HG03103 (cell line): ENCODE measurements around the gene PARP1.
"Not testable (repeated sequence)": the region's sequence is repeated elsewhere in the genome, so short reads cannot be mapped to it uniquely, and the experiment has no call there.

ENCODE experiments used
- ATAC-seq: cut with Tn5 transposase; IDR thresholded peaks from one replicate; pipeline ENCODE4 v1.9.1; 2021; ENCODE audit warnings: low read depth; ENCODE audit not compliant: unreplicated experiment

The PARP1 gene

DNA sequence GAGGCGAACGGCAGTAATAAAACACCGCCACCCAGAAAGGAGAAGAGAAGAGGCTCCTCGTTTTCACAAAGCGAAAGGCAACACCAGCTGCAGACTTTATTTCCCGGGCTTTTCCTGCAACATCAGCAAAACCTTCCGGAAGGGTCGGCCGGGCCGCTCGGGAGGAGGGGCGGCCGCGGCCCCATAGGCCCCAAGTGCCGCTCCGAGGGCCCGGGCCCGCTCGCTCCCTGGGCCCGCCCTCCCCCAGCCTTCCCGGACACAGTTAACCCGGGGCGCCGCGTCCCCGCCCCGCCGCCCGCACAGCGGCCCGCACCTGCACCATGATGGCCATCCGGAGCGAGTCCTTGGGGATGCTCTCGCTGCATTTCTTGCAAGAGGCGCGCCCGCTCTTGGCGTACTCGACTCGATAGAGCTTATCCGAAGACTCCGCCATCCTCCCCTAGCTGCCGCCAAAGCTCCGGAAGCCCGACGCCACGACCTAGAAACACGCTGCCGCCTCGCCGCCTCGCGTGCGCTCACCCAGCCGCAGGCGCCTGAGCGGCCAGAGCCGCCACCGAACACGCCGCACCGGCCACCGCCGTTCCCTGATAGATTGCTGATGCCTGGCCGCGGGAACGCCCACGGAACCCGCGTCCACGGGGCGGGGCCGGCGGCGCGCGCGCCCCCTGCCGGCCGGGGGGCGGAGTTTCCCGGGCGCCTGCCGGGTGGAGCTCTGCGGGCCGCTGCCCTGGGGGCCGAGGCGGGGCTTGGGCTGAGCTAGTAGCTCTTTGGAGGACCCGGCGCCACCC lies at the start of gene PARP1:
TSS of gene PARP1 (minus strand) at position 597 of the 788 bp plus-strand sequence. CDS start at position 433, 164 bp downstream.
- ATAC-seq = peak; percentile 62

- ATAC-seq = no peak
Observed at GRCh38 chr1:226457307-226457712, 49.4 kb upstream of the PARP1 start.

GRCh38 chr1:226455843-226456242 lies 48.0 kb upstream of the PARP1 start:
- ATAC-seq = no peak

GRCh38 chr1:226454349-226454748 lies 46.5 kb upstream of the PARP1 start:
- no peak for ATAC-seq

DNA sequence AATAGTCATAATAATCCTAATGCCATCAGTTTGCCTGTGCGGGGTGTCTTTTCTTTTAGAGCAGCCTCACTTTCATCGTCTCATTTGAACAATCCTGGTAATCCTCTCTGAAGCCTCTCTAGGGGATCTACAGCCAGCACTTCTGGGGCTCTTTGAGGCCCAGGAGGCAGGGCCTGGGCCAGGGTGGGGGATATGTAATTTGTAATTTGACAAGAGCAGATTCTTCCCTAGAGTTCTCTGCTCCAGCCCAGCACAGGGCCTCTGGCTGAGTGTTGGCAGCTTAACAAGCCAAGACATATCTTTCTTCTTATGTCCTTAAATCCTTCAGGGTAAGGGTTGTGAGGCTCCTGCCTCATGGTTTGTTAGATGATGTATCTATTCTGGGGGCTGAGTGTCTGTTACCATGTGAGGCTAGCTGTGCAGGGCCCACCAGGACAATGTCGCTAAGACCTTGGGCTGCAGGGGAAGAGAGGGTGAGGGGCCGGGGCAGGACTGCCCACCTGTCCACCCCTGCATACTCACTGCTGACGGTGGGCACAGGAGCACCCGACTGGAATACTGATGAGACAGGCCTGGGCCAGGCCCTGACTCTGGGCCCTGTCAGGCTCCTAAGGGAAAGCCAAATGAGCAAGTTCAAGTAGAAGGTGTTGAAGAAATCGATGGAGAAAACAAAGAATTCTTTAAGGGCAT lies 45.3 kb upstream of the PARP1 start:
- no peak for ATAC-seq

GRCh38 chr1:226450688-226451087 lies 42.8 kb upstream of the PARP1 start:
- no peak for ATAC-seq

- ATAC-seq = no peak
Observed at GRCh38 chr1:226449823-226450222, 41.9 kb upstream of the PARP1 start.

GRCh38 chr1:226447932-226448665 lies 40.2 kb upstream of the PARP1 start:
- no peak for ATAC-seq

GRCh38 chr1:226446094-226446493 lies 38.2 kb upstream of the PARP1 start:
- ATAC-seq = no peak

GRCh38 chr1:226444901-226445300 lies 37.0 kb upstream of the PARP1 start:
- ATAC-seq = peak; percentile 99

DNA sequence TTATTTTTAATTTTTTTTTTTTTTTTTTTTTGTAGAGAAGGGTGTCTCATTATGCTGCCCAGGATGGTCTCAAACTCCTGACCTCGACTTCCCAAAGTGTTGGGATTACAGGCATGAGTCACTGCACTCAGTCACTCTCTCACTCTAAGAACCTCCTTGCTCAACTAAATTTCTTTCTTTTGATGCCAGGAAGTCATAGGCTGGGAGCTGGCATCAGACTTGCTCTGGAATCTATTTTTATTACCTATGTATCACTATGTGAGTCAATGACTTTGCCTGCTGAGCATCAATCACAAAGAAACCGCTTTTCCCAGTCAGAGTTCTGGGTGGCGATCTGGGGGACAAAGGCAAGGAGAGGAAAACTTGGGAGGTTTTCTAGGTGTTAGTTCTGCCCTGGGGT lies 35.5 kb upstream of the PARP1 start:
- no peak for ATAC-seq

DNA sequence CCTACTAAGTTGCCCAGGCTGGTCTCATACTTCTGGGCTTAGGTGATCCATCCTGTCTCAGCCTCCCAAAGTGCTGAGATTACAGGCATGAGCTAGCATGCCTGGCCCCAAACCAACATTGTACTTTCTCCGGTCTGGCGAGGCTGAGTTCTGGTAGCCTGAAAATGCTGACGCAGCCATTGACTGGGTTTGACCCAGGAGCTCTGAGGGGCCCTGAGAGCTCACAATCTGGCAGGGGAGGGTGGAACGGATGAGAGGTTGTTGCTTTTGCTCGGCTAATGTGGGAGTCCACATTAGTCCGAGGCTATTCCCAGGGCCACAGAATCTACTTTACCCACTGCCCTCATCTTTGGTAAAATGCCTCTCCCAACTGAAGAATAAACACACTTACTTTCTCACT lies 35.1 kb upstream of the PARP1 start:
- no peak for ATAC-seq

DNA sequence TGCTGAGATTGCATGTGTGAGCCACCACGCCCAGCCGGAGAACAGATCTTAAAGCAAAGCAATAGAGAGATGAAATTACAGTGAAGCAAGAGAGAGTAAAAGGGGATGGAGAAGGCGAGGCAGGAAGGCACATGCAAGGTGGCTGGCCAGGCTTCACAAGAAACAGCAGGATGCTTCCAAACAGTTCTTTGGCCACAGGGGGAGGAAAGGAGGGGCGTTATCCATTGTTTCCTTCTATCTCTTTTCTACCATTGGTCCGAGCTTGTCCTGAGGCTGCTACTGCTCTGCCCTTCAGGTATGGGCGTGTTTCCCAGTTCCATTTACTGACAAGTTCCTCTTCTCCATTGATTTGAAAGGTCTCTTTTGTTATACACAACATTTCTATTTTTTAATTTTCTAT lies 33.7 kb upstream of the PARP1 start:
- ATAC-seq = no peak

GRCh38 chr1:226440512-226440911 lies 32.6 kb upstream of the PARP1 start:
- no peak for ATAC-seq

GRCh38 chr1:226438007-226438406 lies 30.1 kb upstream of the PARP1 start:
- no peak for ATAC-seq

- no peak for ATAC-seq
Observed at GRCh38 chr1:226436855-226437491, 29.1 kb upstream of the PARP1 start.

- ATAC-seq = no peak
Observed at GRCh38 chr1:226436472-226436854, 28.6 kb upstream of the PARP1 start.

- ATAC-seq = no peak
Observed at GRCh38 chr1:226433341-226433720, 25.4 kb upstream of the PARP1 start.

DNA sequence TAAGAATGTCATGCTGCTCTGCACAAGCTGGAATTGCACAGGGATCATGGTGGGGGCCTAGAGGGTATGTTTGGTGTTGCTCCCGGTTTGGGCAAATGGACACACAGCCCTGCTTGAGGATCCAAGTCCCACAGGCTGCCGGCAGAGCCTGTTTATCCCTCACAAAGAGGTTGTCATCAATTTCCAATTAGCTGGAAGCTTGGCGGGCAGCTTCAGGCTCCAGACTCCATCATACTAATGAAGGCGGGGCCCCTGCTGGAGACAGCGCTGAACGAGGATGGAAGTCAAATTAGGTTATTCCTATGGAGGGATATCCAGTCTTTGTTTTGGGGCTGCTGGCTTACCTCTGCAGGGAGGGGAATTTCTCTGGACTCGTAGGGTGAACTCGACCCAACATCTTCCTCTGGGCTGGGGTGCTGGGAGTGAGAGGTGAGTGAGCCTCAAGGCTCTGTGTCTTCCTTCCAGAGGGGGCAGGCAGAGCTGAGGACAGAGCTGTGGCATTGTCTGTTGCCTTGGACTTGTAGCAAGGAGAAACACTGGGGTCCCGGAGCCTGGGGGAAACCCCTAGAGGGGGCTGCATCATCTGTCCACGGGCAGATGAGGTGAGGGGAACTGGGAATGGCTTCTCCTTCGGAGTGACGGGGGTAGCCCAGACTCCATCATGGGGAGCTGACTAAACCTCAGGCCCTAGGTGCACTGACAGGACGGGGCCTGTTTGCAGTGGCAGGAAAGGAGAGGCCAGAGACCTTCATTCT lies 24.9 kb upstream of the PARP1 start:
- no peak for ATAC-seq

DNA sequence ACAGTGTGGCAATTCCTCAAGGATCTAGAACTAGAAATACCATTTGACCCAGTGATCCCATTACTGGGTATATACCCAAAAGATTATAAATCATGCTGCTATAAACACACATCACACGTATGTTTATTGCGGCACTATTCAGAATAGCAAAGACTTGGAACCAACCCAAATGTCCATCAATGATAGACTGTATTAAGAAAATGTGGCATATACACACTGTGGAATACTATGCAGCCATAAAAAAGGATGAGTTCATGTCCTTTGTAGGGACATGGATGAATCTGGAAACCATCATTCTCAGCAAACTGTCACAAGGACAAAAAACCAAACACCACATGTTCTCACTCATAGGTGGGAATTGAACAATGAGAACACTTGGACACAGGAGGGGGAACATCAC lies 24.0 kb upstream of the PARP1 start:
- not testable (repeated sequence) for ATAC-seq
